Measurements from ENCODE around the gene SORCS2.

- TF ChIP-seq, protein P1, sequence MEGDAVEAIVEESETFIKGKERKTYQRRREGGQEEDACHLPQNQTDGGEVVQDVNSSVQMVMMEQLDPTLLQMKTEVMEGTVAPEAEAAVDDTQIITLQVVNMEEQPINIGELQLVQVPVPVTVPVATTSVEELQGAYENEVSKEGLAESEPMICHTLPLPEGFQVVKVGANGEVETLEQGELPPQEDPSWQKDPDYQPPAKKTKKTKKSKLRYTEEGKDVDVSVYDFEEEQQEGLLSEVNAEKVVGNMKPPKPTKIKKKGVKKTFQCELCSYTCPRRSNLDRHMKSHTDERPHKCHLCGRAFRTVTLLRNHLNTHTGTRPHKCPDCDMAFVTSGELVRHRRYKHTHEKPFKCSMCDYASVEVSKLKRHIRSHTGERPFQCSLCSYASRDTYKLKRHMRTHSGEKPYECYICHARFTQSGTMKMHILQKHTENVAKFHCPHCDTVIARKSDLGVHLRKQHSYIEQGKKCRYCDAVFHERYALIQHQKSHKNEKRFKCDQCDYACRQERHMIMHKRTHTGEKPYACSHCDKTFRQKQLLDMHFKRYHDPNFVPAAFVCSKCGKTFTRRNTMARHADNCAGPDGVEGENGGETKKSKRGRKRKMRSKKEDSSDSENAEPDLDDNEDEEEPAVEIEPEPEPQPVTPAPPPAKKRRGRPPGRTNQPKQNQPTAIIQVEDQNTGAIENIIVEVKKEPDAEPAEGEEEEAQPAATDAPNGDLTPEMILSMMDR (IDR thresholded peaks at IDR 0.05) = no peak
- no peak for TF ChIP-seq POLR2A (IDR thresholded peaks at IDR 0.05)
Measured at GRCh38 chr4:7780751-7781348, 588.5 kb downstream of the SORCS2 start.

Measured in prostate gland (tissue), 2 donors.